SK-N-SH treated with all-trans-retinoic acid at 6 μM for 48 hours (cell line): Measurements from ENCODE around the gene KLHL35.

Experiments used
- ATAC-seq: fragments of 200-7000 bp; cut with Tn5 transposase; 3 replicates; pipeline ENCODE4 v1.9.1; 2020; ENCODE audit warnings: mild to moderate bottlenecking, moderate library complexity
- ARNTL ChIP-seq: fragments of 450-650 bp; formaldehyde crosslinking; IDR thresholded peaks from 2 replicates; pipeline ENCODE4 v1.5.0; 2020; ENCODE audit warnings: low read depth, mild to moderate bottlenecking, moderate library complexity, borderline replicate concordance
- BACH2 ChIP-seq: fragments of 250-450 bp; sonication (Bioruptor Pico); IDR thresholded peaks from 2 replicates; pipeline ENCODE4 v1.9.0; 2021; ENCODE audit warnings: mild to moderate bottlenecking, borderline replicate concordance
- CREB5 ChIP-seq: fragments of 250-450 bp; sonication (Bioruptor Pico); IDR thresholded peaks from 2 replicates; pipeline ENCODE4 v1.5.1; 2020; ENCODE audit warnings: low read depth, mild to moderate bottlenecking, moderate library complexity
- CSDC2 ChIP-seq: fragments of 250-450 bp; sonication (Bioruptor Pico); IDR thresholded peaks from 2 replicates; pipeline ENCODE4 v1.5.0; 2020; ENCODE audit warnings: mild to moderate bottlenecking, moderate library complexity
- CSRNP3 ChIP-seq: fragments of 250-450 bp; sonication (Bioruptor Pico); IDR thresholded peaks from 2 replicates; pipeline ENCODE4 v1.5.1; 2021; ENCODE audit warnings: mild to moderate bottlenecking, moderate library complexity
- ESRRG ChIP-seq: fragments of 250-450 bp; sonication (Bioruptor Pico); IDR thresholded peaks from 2 replicates; pipeline ENCODE4 v1.6.1; 2021; ENCODE audit warnings: mild to moderate bottlenecking
- GLIS3 ChIP-seq: fragments of 250-450 bp; sonication (Bioruptor Pico); IDR thresholded peaks from 2 replicates; pipeline ENCODE4 v1.5.0; 2020; ENCODE audit warnings: mild to moderate bottlenecking, moderate library complexity
- ISL1 ChIP-seq: fragments of 250-450 bp; sonication (Bioruptor Pico); IDR thresholded peaks from 2 replicates; pipeline ENCODE4 v2.1.2; 2022; ENCODE audit warnings: mild to moderate bottlenecking, moderate library complexity
- OSR1 ChIP-seq: fragments of 250-450 bp; sonication (Bioruptor Pico); IDR thresholded peaks from 2 replicates; pipeline ENCODE4 v1.8.0; 2022; ENCODE audit warnings: moderate library complexity, mild to moderate bottlenecking, inconsistent platforms
- PPARA ChIP-seq: fragments of 250-450 bp; sonication (Bioruptor Pico); IDR thresholded peaks from 2 replicates; pipeline ENCODE4 v1.5.0; 2020; ENCODE audit warnings: mild to moderate bottlenecking, borderline replicate concordance
- RARB ChIP-seq: fragments of 250-450 bp; sonication (Bioruptor Pico); IDR thresholded peaks from 2 replicates; pipeline ENCODE4 v1.8.0; 2021; ENCODE audit warnings: mild to moderate bottlenecking, moderate library complexity
- SNAI2 ChIP-seq: fragments of 250-450 bp; sonication (Bioruptor Pico); IDR thresholded peaks from 2 replicates; pipeline ENCODE4 v1.5.0; 2020; ENCODE audit warnings: mild to moderate bottlenecking, moderate library complexity
- TCF4 ChIP-seq: fragments of 250-450 bp; sonication (Bioruptor Pico); IDR thresholded peaks from 2 replicates; pipeline ENCODE4 v1.8.0; 2021; ENCODE audit warnings: mild to moderate bottlenecking, moderate library complexity, borderline replicate concordance
- TOX ChIP-seq: fragments of 250-450 bp; sonication (Bioruptor Pico); IDR thresholded peaks from 2 replicates; pipeline ENCODE4 v1.8.0; 2021; ENCODE audit warnings: mild to moderate bottlenecking, moderate library complexity, borderline replicate concordance
- ZC3H10 ChIP-seq: fragments of 250-450 bp; sonication (Bioruptor Pico); IDR thresholded peaks from 2 replicates; pipeline ENCODE4 v1.5.1; 2021; ENCODE audit warnings: mild to moderate bottlenecking, moderate library complexity
- ZFP3 ChIP-seq: fragments of 250-450 bp; sonication (Bioruptor Pico); IDR thresholded peaks from 2 replicates; pipeline ENCODE4 v1.5.0; 2020; ENCODE audit warnings: mild to moderate bottlenecking, moderate library complexity
- ZFP30 ChIP-seq: fragments of 450-650 bp; formaldehyde crosslinking; IDR thresholded peaks from 2 replicates; pipeline ENCODE4 v1.5.0; 2022; ENCODE audit warnings: mild to moderate bottlenecking, moderate library complexity
- ZNF565 ChIP-seq: fragments of 450-650 bp; formaldehyde crosslinking; conservative IDR thresholded peaks from 2 replicates; pipeline ENCODE4 v1.5.0; 2020; ENCODE audit warnings: low read depth, mild to moderate bottlenecking, moderate library complexity
- ZNF70 ChIP-seq: fragments of 450-650 bp; formaldehyde crosslinking; IDR thresholded peaks from 2 replicates; pipeline ENCODE4 v1.5.0; 2020; ENCODE audit warnings: mild to moderate bottlenecking, moderate library complexity
- ZNF8 ChIP-seq: fragments of 450-650 bp; formaldehyde crosslinking; IDR thresholded peaks from 2 replicates; pipeline ENCODE4 v1.5.0; 2020; ENCODE audit warnings: mild to moderate bottlenecking, moderate library complexity
- TF ChIP-seq, protein P1 (sequence below): fragments of 250-450 bp; sonication (Bioruptor Pico); IDR thresholded peaks from 2 replicates; pipeline ENCODE4 v1.8.0; 2020; ENCODE audit warnings: mild to moderate bottlenecking, moderate library complexity, borderline replicate concordance
- TF ChIP-seq, protein P2 (sequence below): fragments of 250-450 bp; sonication (Bioruptor Pico); IDR thresholded peaks from 2 replicates; pipeline ENCODE4 v1.8.0; 2021; ENCODE audit warnings: low read depth, mild to moderate bottlenecking, moderate library complexity, borderline replicate concordance
- TF ChIP-seq, protein P3 (sequence below): fragments of 250-450 bp; sonication (Bioruptor Pico); IDR thresholded peaks from 2 replicates; pipeline ENCODE4 v1.5.0; 2020; ENCODE audit warnings: mild to moderate bottlenecking, moderate library complexity

The KLHL35 gene

DNA sequence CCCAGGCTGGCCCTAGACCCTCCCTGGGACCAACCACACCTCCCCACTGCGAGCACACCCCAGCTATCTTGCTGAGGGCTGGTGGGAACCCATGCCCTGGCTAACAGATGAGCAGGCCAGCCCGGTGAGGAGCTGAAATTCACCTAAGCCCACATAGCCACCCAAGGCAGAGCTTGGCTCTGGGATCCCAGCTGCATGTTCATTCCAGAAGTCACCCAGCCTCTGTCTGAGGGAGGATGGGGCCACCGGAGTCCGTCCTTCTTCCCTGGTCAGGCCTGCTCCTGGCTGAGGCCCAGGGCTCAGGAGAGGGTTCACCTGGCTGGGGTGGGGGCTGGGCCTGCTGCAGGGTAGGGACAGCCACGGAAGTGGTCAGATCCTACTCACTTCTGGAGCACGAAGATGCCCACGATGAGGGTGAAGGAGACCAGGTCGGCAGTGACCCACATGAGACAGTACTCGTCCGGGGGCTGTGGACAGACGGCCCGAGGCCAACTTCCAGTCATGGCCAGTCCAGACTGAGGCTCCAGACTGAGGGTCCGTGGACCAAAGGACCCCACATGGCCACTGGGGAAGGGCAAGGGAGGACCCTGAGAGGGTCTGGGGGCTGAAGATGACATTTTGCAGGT lies 6.6 kb upstream of the KLHL35 start:
- TF ChIP-seq TCF4 (CRISPR knock-in tag) (no peak), CREB5 (CRISPR knock-in tag) (no peak), ZFP3 (CRISPR knock-in tag) (no peak), TOX (CRISPR knock-in tag) (no peak), CSDC2 (no peak), ZFP30 (CRISPR knock-in tag) (no peak), PPARA (no peak)
- TF ChIP-seq, all 23 proteins: peak for 0
- ATAC-seq = no peak

GRCh38 chr11:75439026-75439425 lies 6.0 kb upstream of the KLHL35 start:
- no peak for TF ChIP-seq CSRNP3 (CRISPR knock-in tag)
- no peak for TF ChIP-seq ZFP30 (CRISPR knock-in tag)
- TF ChIP-seq ESRRG = no peak
- TF ChIP-seq SNAI2 (CRISPR knock-in tag) = no peak
- no peak for TF ChIP-seq ZNF565
- no peak for TF ChIP-seq ZNF8 (CRISPR knock-in tag)
- TF ChIP-seq ZNF70 (CRISPR knock-in tag) = no peak
- no peak for TF ChIP-seq GLIS3 (CRISPR knock-in tag)
- TF ChIP-seq TOX (CRISPR knock-in tag) = no peak
- no peak for TF ChIP-seq CSDC2
- TF ChIP-seq ISL1 = no peak
- TF ChIP-seq, protein P1, sequence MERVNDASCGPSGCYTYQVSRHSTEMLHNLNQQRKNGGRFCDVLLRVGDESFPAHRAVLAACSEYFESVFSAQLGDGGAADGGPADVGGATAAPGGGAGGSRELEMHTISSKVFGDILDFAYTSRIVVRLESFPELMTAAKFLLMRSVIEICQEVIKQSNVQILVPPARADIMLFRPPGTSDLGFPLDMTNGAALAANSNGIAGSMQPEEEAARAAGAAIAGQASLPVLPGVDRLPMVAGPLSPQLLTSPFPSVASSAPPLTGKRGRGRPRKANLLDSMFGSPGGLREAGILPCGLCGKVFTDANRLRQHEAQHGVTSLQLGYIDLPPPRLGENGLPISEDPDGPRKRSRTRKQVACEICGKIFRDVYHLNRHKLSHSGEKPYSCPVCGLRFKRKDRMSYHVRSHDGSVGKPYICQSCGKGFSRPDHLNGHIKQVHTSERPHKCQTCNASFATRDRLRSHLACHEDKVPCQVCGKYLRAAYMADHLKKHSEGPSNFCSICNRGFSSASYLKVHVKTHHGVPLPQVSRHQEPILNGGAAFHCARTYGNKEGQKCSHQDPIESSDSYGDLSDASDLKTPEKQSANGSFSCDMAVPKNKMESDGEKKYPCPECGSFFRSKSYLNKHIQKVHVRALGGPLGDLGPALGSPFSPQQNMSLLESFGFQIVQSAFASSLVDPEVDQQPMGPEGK (CRISPR knock-in tag) = no peak
- TF ChIP-seq TCF4 (CRISPR knock-in tag) = no peak
- no peak for TF ChIP-seq OSR1 (CRISPR knock-in tag)
- no peak for TF ChIP-seq ARNTL (CRISPR knock-in tag)
- no peak for ATAC-seq

DNA sequence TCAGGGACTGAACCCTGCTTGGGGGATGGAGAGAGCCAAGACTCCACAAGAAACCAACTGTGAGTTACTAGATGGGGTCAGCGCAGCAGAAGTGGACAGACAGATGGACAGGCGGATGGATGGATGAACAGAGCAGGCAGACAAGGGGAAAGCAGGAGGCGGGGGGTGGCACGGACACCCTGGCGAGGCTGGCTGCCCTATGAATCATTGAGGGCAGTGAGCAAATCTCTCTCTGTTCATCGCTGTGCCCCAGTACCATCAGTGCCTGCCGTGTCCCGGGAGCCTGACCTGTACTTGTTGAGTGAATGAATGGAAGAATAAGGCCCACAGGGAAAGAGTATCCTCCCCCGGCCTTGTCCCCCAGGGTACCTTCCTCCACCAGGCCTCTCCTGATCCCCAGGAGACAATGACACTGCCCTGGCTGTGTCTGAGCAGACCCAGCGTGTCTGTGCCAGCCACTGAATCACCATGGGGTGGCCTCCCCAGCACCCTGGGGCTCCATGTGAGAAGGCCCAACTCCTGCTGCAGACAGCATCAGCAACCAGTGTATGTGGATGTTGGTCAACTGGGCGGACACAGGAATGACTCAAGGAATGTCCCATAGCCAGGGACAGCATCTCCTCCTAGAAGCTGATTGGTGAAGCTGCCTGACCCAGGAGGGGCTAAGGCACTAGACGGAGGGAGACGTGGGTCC lies 5.1 kb upstream of the KLHL35 start:
- TF ChIP-seq ZNF565 (no peak), PPARA (no peak), CREB5 (CRISPR knock-in tag) (no peak), ZC3H10 (CRISPR knock-in tag) (no peak), CSRNP3 (CRISPR knock-in tag) (no peak), TCF4 (CRISPR knock-in tag) (no peak), ISL1 (no peak), BACH2 (no peak), ZNF70 (CRISPR knock-in tag) (no peak), ZFP30 (CRISPR knock-in tag) (no peak), ARNTL (CRISPR knock-in tag) (no peak), SNAI2 (CRISPR knock-in tag) (no peak), RARB (CRISPR knock-in tag) (no peak), ZNF8 (CRISPR knock-in tag) (no peak), ESRRG (no peak), TOX (CRISPR knock-in tag) (no peak), ZFP3 (CRISPR knock-in tag) (no peak)
- TF ChIP-seq, protein P2, sequence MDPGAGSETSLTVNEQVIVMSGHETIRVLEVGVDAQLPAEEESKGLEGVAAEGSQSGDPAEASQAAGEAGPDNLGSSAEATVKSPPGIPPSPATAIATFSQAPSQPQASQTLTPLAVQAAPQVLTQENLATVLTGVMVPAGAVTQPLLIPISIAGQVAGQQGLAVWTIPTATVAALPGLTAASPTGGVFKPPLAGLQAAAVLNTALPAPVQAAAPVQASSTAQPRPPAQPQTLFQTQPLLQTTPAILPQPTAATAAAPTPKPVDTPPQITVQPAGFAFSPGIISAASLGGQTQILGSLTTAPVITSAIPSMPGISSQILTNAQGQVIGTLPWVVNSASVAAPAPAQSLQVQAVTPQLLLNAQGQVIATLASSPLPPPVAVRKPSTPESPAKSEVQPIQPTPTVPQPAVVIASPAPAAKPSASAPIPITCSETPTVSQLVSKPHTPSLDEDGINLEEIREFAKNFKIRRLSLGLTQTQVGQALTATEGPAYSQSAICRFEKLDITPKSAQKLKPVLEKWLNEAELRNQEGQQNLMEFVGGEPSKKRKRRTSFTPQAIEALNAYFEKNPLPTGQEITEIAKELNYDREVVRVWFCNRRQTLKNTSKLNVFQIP (CRISPR knock-in tag) = no peak
- TF ChIP-seq, protein P3, sequence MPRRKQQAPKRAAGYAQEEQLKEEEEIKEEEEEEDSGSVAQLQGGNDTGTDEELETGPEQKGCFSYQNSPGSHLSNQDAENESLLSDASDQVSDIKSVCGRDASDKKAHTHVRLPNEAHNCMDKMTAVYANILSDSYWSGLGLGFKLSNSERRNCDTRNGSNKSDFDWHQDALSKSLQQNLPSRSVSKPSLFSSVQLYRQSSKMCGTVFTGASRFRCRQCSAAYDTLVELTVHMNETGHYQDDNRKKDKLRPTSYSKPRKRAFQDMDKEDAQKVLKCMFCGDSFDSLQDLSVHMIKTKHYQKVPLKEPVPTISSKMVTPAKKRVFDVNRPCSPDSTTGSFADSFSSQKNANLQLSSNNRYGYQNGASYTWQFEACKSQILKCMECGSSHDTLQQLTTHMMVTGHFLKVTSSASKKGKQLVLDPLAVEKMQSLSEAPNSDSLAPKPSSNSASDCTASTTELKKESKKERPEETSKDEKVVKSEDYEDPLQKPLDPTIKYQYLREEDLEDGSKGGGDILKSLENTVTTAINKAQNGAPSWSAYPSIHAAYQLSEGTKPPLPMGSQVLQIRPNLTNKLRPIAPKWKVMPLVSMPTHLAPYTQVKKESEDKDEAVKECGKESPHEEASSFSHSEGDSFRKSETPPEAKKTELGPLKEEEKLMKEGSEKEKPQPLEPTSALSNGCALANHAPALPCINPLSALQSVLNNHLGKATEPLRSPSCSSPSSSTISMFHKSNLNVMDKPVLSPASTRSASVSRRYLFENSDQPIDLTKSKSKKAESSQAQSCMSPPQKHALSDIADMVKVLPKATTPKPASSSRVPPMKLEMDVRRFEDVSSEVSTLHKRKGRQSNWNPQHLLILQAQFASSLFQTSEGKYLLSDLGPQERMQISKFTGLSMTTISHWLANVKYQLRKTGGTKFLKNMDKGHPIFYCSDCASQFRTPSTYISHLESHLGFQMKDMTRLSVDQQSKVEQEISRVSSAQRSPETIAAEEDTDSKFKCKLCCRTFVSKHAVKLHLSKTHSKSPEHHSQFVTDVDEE (CRISPR knock-in tag) = no peak
- TF ChIP-seq, all 23 proteins: peak for 0
- ATAC-seq = no peak
